Mesendoderm (in vitro differentiated cells): Measurements from ENCODE around the gene OBSCN. TPM values are rescaled to one million over a fixed set of nuclear protein-coding genes. Genes with fewer than 3 reads are reported as not detected.

Experiments
- DNase-seq: peaks from one replicate; pipeline ENCODE4 v3.0.0; 2013
- H2AK5ac ChIP-seq: 2 replicates; pipeline ENCODE4 v1.6.1; 2013; ENCODE audit warnings: low read length, inconsistent platforms
- H2BK120ac ChIP-seq: 2 replicates; pipeline ENCODE4 v1.6.1; 2013; ENCODE audit warnings: low read depth, mild to moderate bottlenecking, low read length, moderate library complexity, mixed read lengths
- H2BK15ac ChIP-seq: replicated peaks from 2 replicates; pipeline ENCODE4 v1.6.1; 2013; ENCODE audit warnings: low read depth, mild to moderate bottlenecking, moderate library complexity
- H2BK5ac ChIP-seq: 2 replicates; pipeline ENCODE4 v1.6.1; 2013; ENCODE audit warnings: low read length, inconsistent platforms
- H3K18ac ChIP-seq: 2 replicates; pipeline ENCODE4 v1.6.1; 2013; ENCODE audit warnings: mild to moderate bottlenecking, low read length, mixed read lengths
- H3K23ac ChIP-seq: one replicate; pipeline ENCODE4 v1.6.1; 2013; ENCODE audit warnings: low read length
- H3K27ac ChIP-seq: 2 replicates; pipeline ENCODE4 v1.5.1; 2013; ENCODE audit warnings: low read depth, mild to moderate bottlenecking, inconsistent platforms, low read length, moderate library complexity
- H3K27me3 ChIP-seq: 2 replicates; pipeline ENCODE4 v1.6.1; 2013; ENCODE audit warnings: low read length, control low read depth, mild to moderate bottlenecking, inconsistent platforms; ENCODE audit not compliant: insufficient read depth, poor library complexity
- H3K36me3 ChIP-seq: 2 replicates; pipeline ENCODE4 v1.6.1; 2013; ENCODE audit warnings: low read length, inconsistent platforms; ENCODE audit not compliant: control insufficient read depth, insufficient read depth
- H3K4ac ChIP-seq: one replicate; pipeline ENCODE4 v1.6.1; 2013; ENCODE audit warnings: low read depth, mild to moderate bottlenecking, low read length, moderate library complexity
- H3K4me1 ChIP-seq: 2 replicates; pipeline ENCODE4 v1.6.1; 2013; ENCODE audit warnings: low read depth, low read length, inconsistent platforms; ENCODE audit not compliant: control insufficient read depth
- H3K4me2 ChIP-seq: 2 replicates; pipeline ENCODE4 v1.6.1; 2013; ENCODE audit warnings: low read length
- H3K4me3 ChIP-seq: 2 replicates; pipeline ENCODE4 v1.5.1; 2013; ENCODE audit warnings: mild to moderate bottlenecking, low read length
- H3K56ac ChIP-seq: one replicate; pipeline ENCODE4 v1.6.1; 2013; ENCODE audit warnings: low read length
- H3K79me1 ChIP-seq: 2 replicates; pipeline ENCODE4 v1.6.1; 2013; ENCODE audit warnings: low read length, inconsistent platforms
- H3K79me2 ChIP-seq: 2 replicates; pipeline ENCODE4 v1.6.1; 2013; ENCODE audit warnings: mild to moderate bottlenecking, low read length; ENCODE audit not compliant: control insufficient read depth, insufficient read depth
- H3K9ac ChIP-seq: 2 replicates; pipeline ENCODE4 v1.6.1; 2013; ENCODE audit warnings: low read length, inconsistent platforms
- H4K5ac ChIP-seq: one replicate; pipeline ENCODE4 v1.6.1; 2013; ENCODE audit warnings: low read length
- H4K8ac ChIP-seq: one replicate; pipeline ENCODE4 v1.6.1; 2013; ENCODE audit warnings: low read depth, mild to moderate bottlenecking, control low read depth, low read length, moderate library complexity
- WGBS: extraction: QIAGEN DNeasy Blood & Tissue Kit; methylation state at CpG from one replicate; pipeline ENCODE4 v1.1.7; 2013; ENCODE audit warnings: low lambda C conversion rate, missing lambda C conversion rate; ENCODE audit not compliant: insufficient coverage; ENCODE audit errors: extremely low coverage; 5-methylcytosine and 5-hydroxymethylcytosine counted together
- polyA plus RNA-seq, 2 experiments: library from polyadenylated mRNA; stranded (reverse); fragments of 200-250 nt; gene quantifications; one replicate each; pipeline ENCODE4 v1.2.3, GENCODE V29; 2013

OBSCN gene, protein sequence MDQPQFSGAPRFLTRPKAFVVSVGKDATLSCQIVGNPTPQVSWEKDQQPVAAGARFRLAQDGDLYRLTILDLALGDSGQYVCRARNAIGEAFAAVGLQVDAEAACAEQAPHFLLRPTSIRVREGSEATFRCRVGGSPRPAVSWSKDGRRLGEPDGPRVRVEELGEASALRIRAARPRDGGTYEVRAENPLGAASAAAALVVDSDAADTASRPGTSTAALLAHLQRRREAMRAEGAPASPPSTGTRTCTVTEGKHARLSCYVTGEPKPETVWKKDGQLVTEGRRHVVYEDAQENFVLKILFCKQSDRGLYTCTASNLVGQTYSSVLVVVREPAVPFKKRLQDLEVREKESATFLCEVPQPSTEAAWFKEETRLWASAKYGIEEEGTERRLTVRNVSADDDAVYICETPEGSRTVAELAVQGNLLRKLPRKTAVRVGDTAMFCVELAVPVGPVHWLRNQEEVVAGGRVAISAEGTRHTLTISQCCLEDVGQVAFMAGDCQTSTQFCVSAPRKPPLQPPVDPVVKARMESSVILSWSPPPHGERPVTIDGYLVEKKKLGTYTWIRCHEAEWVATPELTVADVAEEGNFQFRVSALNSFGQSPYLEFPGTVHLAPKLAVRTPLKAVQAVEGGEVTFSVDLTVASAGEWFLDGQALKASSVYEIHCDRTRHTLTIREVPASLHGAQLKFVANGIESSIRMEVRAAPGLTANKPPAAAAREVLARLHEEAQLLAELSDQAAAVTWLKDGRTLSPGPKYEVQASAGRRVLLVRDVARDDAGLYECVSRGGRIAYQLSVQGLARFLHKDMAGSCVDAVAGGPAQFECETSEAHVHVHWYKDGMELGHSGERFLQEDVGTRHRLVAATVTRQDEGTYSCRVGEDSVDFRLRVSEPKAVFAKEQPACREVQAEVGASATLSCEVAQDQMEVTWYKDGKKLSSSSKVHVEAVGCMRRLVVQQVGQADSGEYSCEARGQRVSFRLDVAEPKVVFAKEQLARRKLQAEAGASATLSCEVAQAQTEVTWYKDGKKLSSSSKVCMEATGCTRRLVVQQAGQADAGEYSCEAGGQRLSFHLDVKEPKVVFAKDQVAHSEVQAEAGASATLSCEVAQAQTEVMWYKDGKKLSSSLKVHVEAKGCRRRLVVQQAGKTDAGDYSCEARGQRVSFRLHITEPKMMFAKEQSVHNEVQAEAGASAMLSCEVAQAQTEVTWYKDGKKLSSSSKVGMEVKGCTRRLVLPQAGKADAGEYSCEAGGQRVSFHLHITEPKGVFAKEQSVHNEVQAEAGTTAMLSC (N-terminal part only)
- 5.0 TPM for polyA plus RNA-seq (2013, experiment 1 of 2)
- polyA plus RNA-seq (2013, experiment 2 of 2) = 5.2 TPM

DNA sequence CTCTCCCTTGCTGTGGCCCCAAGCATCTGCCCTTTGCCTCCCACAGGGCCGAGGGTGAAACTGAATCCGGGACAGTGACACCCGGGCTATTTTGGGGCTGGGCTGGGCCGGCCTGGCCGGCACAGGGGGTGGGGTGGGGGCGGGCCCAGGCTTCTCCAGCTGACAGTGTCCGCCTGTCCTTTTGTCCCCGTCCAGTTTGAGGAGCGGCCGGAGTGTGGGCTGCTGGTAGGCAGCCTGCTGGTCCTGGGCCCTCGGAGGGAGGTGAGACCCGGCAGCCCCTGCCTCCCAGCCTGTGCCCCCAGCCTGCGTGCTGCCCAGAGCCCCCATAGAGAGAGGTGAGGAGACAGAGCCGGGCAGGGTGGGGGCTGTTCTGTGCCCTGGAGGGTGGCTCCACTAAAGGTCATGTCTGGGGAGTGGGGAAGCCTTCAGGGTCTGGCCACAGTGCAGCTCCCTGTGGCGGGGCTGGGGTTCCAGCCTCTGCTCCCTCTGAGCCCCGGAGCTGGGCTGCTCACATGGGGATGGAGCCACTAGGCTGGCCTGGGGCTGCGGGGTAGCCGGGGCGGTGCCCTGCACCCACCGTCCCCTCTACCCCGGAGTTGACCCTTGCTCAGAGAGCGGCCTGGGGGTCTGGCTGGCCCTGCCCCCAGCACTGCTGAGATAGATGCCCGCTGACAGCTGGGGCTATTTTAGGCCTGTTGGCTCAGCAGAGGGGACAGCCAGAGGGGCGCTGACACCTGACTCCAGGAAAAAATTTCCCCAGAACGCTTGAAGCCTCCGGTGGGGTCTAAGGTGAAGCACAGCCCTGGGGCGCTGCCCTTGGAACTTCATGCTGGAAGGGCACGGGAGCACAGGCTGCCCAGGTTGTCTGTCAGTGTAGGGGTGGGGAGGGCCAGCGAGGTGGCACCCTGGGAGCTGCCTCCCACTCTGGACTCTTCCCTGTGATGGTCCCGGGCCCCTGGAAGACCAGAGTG, at the start of gene OBSCN:
TSS of gene OBSCN (plus strand) at position 194 of the 971 bp plus-strand sequence. CDS start 3,740 bp downstream, outside the sequence.
- no peak within 1 kb of the TSS for H3K4me2 ChIP-seq
- H3K56ac ChIP-seq = no peak within 1 kb of the TSS
- no peaks in the 10 kb centered on the region for H3K79me2 ChIP-seq
- no peaks in the 10 kb centered on the region for H3K79me1 ChIP-seq
- no peak within 1 kb of the TSS for H3K9ac ChIP-seq
- no peak within 1 kb of the TSS for H3K18ac ChIP-seq
- no peak within 1 kb of the TSS for H2BK5ac ChIP-seq
- no CpG with 5 or more reads among the region's 30 CpGs for WGBS
- no peaks in the 10 kb centered on the region for H3K36me3 ChIP-seq
- no peak for DNase-seq
- H3K4ac ChIP-seq = no peak within 1 kb of the TSS
- H3K27ac ChIP-seq = no peak within 1 kb of the TSS
- H2AK5ac ChIP-seq = no peak within 1 kb of the TSS
- no peaks in the 10 kb centered on the region for H3K4me1 ChIP-seq
- H2BK15ac ChIP-seq = no peak within 1 kb of the TSS
- no peak within 1 kb of the TSS for H3K4me3 ChIP-seq
- no peak within 1 kb of the TSS for H2BK120ac ChIP-seq
- H4K5ac ChIP-seq = no peak within 1 kb of the TSS
- no peak within 1 kb of the TSS for H3K23ac ChIP-seq
- H4K8ac ChIP-seq = no peak within 1 kb of the TSS
- H3K27me3 ChIP-seq = no peaks in the 10 kb centered on the region

DNA sequence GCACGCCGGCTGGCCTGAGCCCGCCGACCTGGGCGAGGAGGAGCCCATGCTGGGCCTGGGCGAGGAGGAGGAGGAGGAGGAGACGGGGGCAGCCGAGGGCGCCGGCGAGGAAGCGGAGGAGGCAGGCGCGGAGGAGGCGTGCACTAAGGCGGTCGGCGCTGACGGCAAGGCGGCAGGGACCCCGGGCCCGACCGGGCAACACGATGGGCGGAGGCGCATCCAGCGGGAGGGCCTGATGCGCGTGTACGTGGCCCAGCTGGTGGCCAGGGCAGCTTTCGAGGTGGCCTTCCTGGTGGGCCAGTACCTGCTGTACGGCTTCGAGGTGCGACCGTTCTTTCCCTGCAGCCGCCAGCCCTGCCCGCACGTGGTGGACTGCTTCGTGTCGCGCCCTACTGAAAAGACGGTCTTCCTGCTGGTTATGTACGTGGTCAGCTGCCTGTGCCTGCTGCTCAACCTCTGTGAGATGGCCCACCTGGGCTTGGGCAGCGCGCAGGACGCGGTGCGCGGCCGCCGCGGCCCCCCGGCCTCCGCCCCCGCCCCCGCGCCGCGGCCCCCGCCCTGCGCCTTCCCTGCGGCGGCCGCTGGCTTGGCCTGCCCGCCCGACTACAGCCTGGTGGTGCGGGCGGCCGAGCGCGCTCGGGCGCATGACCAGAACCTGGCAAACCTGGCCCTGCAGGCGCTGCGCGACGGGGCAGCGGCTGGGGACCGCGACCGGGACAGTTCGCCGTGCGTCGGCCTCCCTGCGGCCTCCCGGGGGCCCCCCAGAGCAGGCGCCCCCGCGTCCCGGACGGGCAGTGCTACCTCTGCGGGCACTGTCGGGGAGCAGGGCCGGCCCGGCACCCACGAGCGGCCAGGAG, 49.5 kb upstream of the OBSCN start:
- H3K4me3 ChIP-seq = no peak overlapping the region
- no peak overlapping the region for H3K18ac ChIP-seq
- H4K5ac ChIP-seq = no peak overlapping the region
- WGBS = no CpG with 5 or more reads among the region's 98 CpGs
- H3K27ac ChIP-seq = no peak overlapping the region
- H2AK5ac ChIP-seq = no peak overlapping the region
- H3K56ac ChIP-seq = no peak overlapping the region
- no peaks in the 10 kb centered on the region for H3K79me2 ChIP-seq
- no peak overlapping the region for H3K23ac ChIP-seq
- no peak overlapping the region for H2BK5ac ChIP-seq
- no peak overlapping the region for H2BK15ac ChIP-seq
- no peaks in the 10 kb centered on the region for H3K27me3 ChIP-seq
- H3K36me3 ChIP-seq = no peaks in the 10 kb centered on the region
- H2BK120ac ChIP-seq = no peak overlapping the region
- no peaks in the 10 kb centered on the region for H3K4me1 ChIP-seq
- no peak overlapping the region for H3K4ac ChIP-seq
- no peak overlapping the region for H3K4me2 ChIP-seq
- DNase-seq = no peak
- no peaks in the 10 kb centered on the region for H3K79me1 ChIP-seq
- H4K8ac ChIP-seq = no peak overlapping the region
- H3K9ac ChIP-seq = no peak overlapping the region

DNA sequence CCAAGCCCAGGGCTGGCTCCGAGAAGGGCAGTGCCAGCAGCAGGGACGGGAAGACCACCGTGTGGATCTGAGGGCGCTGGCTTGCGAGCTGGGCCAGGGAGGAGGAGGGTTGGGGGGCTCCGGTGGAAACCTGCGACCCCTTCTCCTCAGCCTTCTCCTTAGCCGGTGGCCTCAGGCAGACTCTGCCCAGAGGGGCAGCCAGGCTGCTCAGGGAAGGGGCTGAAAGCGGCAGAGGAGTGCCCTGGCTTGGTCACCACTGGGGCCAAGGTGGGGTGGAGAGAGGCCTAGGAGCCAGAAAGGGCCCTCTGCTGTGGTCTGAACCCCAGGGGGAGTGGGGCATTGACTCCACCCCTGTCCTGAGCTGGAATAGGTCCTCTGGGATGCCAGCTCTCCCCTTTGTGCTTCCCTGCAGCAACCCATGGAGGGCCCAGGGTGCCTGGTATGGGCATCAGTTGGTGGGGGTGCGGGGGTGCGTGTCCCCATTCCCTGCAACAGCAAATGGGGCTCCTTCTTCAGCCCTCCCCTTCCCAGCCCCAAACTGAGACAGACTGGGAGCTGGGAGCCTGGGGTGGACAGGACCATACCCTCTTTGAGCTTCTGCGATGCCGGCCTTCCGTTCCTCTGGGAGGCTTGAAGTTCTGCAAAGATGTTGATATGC, 48.7 kb upstream of the OBSCN start:
- H3K79me2 ChIP-seq = no peaks in the 10 kb centered on the region
- H3K9ac ChIP-seq = no peak overlapping the region
- no peak overlapping the region for H2BK5ac ChIP-seq
- no peak overlapping the region for H3K4ac ChIP-seq
- WGBS = no CpG with 5 or more reads among the region's 14 CpGs
- H3K56ac ChIP-seq = no peak overlapping the region
- H2BK15ac ChIP-seq = no peak overlapping the region
- no peak overlapping the region for H3K4me2 ChIP-seq
- no peaks in the 10 kb centered on the region for H3K36me3 ChIP-seq
- H3K79me1 ChIP-seq = no peaks in the 10 kb centered on the region
- H2AK5ac ChIP-seq = no peak overlapping the region
- H3K27me3 ChIP-seq = no peaks in the 10 kb centered on the region
- H3K23ac ChIP-seq = no peak overlapping the region
- no peak overlapping the region for H3K18ac ChIP-seq
- no peak overlapping the region for H4K5ac ChIP-seq
- no peak overlapping the region for H2BK120ac ChIP-seq
- no peak overlapping the region for H3K27ac ChIP-seq
- H4K8ac ChIP-seq = no peak overlapping the region
- DNase-seq = no peak
- H3K4me3 ChIP-seq = no peak overlapping the region
- H3K4me1 ChIP-seq = no peaks in the 10 kb centered on the region

DNA sequence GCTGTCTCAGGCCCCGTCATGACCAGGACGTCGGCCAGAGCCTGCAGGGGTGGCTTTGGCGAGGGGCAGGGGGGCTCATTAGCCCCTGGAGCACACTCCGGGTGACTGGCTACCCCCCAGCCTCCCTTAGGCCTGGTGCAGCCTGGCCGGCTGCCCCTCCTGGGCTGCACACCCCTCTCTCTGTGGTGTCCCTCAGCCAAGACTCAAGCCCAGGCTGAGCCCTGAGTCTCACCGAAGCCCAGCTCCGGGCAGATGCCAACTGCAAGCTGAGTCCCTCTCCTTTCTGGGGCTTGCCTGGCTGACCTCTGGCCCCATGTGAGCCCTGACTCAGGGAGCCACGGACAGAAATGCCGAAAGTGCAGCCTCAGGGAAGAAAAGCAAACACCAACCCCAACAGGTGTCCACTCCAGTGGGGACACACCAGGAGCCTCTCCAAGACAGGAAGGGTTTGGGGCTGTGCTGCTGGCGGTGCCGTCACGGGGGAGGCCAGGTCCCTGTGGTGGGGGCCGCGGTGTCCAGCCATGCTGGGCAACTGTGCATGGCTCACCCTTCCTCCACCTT, 47.6 kb upstream of the OBSCN start:
- H2BK5ac ChIP-seq = no peak overlapping the region
- H3K36me3 ChIP-seq = no peaks in the 10 kb centered on the region
- no peak overlapping the region for H4K8ac ChIP-seq
- H3K18ac ChIP-seq = no peak overlapping the region
- no peak for DNase-seq
- H3K9ac ChIP-seq = no peak overlapping the region
- no peaks in the 10 kb centered on the region for H3K79me1 ChIP-seq
- WGBS = no CpG with 5 or more reads among the region's 15 CpGs
- no peak overlapping the region for H3K4ac ChIP-seq
- H2BK120ac ChIP-seq = no peak overlapping the region
- H4K5ac ChIP-seq = no peak overlapping the region
- H3K79me2 ChIP-seq = no peaks in the 10 kb centered on the region
- no peak overlapping the region for H3K27ac ChIP-seq
- H2BK15ac ChIP-seq = no peak overlapping the region
- H3K4me1 ChIP-seq = no peaks in the 10 kb centered on the region
- no peaks in the 10 kb centered on the region for H3K27me3 ChIP-seq
- no peak overlapping the region for H3K4me3 ChIP-seq
- H3K4me2 ChIP-seq = no peak overlapping the region
- H3K23ac ChIP-seq = no peak overlapping the region
- H2AK5ac ChIP-seq = no peak overlapping the region
- H3K56ac ChIP-seq = no peak overlapping the region
